Adipocyte (in vitro differentiated cells): ENCODE measurements around the gene SSB.
"Not testable (repeated sequence)": the region's sequence is repeated elsewhere in the genome, so short reads cannot be mapped to it uniquely, and the experiment has no call there.

Experiments used
- DNase-seq: peaks from one replicate; pipeline ENCODE4 v3.0.0-alpha.2; 2015; ENCODE audit warnings: low read depth
- H3K27me3 ChIP-seq: replicated peaks from 2 replicates; pipeline ENCODE4 v1.7.0; 2013; ENCODE audit warnings: mild to moderate bottlenecking, low read length, moderate library complexity; ENCODE audit not compliant: control insufficient read depth, insufficient read depth
- H3K36me3 ChIP-seq: 2 replicates; pipeline ENCODE4 v1.7.0; 2013; ENCODE audit warnings: low read length, mild to moderate bottlenecking, moderate library complexity; ENCODE audit not compliant: control insufficient read depth, insufficient read depth, severe bottlenecking
- H3K4me1 ChIP-seq: 2 replicates; pipeline ENCODE4 v1.7.0; 2013; ENCODE audit warnings: mild to moderate bottlenecking, low read length, moderate library complexity; ENCODE audit not compliant: control insufficient read depth, insufficient read depth
- H3K4me3 ChIP-seq: 2 replicates; pipeline ENCODE4 v1.7.0; 2013; ENCODE audit warnings: mild to moderate bottlenecking, low read length, moderate library complexity
- H3K9ac ChIP-seq: 2 replicates; pipeline ENCODE4 v1.7.0; 2013; ENCODE audit warnings: mild to moderate bottlenecking, low read length, moderate library complexity
- H3K9me3 ChIP-seq: 2 replicates; pipeline ENCODE4 v1.7.0; 2013; ENCODE audit warnings: mild to moderate bottlenecking, low read length, moderate library complexity; ENCODE audit not compliant: control insufficient read depth

SSB gene

GRCh38 chr2:169819106-169819505, 20.4 kb downstream of the SSB start:
- DNase-seq: peak; percentile 81
- Histone ChIP-seq H3K4me3 (no peak overlapping the region), H3K9me3 (no peaks in the 10 kb centered on the region), H3K9ac (peak overlapping the region; percentile 5), H3K4me1 (peaks cover 50% of the 10 kb centered on the region), H3K36me3 (peaks cover 30% of the 10 kb centered on the region), H3K27me3 (no peaks in the 10 kb centered on the region)

GRCh38 chr2:169820101-169820500, 21.4 kb downstream of the SSB start:
- Histone ChIP-seq H3K9ac (peak overlapping the region; percentile 29), H3K4me1 (peaks cover 51% of the 10 kb centered on the region), H3K36me3 (peaks cover 21% of the 10 kb centered on the region)
- H3K9me3 ChIP-seq, H3K27me3 ChIP-seq, H3K4me3 ChIP-seq: not testable (repeated sequence)
- peak; percentile 60 for DNase-seq

- no peak for DNase-seq
- Histone ChIP-seq H3K27me3 (no peaks in the 10 kb centered on the region), H3K4me3 (peak overlapping the region; percentile 91), H3K4me1 (peaks cover 48% of the 10 kb centered on the region), H3K36me3 (peaks cover 12% of the 10 kb centered on the region), H3K9me3 (no peaks in the 10 kb centered on the region), H3K9ac (peak overlapping the region; percentile 65)
Measured at GRCh38 chr2:169822036-169822435, 23.4 kb downstream of the SSB start.

- Histone ChIP-seq H3K4me3 (peak overlapping the region; percentile 91), H3K9me3 (no peaks in the 10 kb centered on the region), H3K4me1 (peaks cover 48% of the 10 kb centered on the region), H3K9ac (peak overlapping the region; percentile 91), H3K36me3 (peaks cover 10% of the 10 kb centered on the region), H3K27me3 (no peaks in the 10 kb centered on the region)
- no peak for DNase-seq
Measured at GRCh38 chr2:169822785-169823392, 24.2 kb downstream of the SSB start.

GRCh38 chr2:169823996-169824372, 25.3 kb downstream of the SSB start:
- Histone ChIP-seq H3K4me3 (peak overlapping the region; percentile 91), H3K4me1 (peaks cover 45% of the 10 kb centered on the region), H3K9me3 (no peaks in the 10 kb centered on the region), H3K27me3 (no peaks in the 10 kb centered on the region), H3K36me3 (peaks cover 3% of the 10 kb centered on the region), H3K9ac (peak overlapping the region; percentile 91)
- peak; percentile 40 for DNase-seq

- DNase-seq: peak; percentile 93
- Histone ChIP-seq H3K9ac (peak within 1 kb of the TSS; percentile 91), H3K27me3 (no peaks in the 10 kb centered on the region), H3K36me3 (peaks cover 3% of the 10 kb centered on the region), H3K4me1 (peaks cover 46% of the 10 kb centered on the region), H3K9me3 (no peaks in the 10 kb centered on the region), H3K4me3 (peak within 1 kb of the TSS; percentile 91)
Measured at GRCh38 chr2:169824373-169825333, 26.0 kb downstream of the SSB start, which contains the start of gene METTL5. METTL5 (minus strand) TSS chr2:169824905; CDS start chr2:169824597, 308 bp downstream.

- peaks cover 51% of the 10 kb centered on the region for H3K4me1 ChIP-seq
- no peaks in the 10 kb centered on the region for H3K9me3 ChIP-seq
- H3K4me3 ChIP-seq: peak within 1 kb of the TSS; percentile 98
- no peaks in the 10 kb centered on the region for H3K36me3 ChIP-seq
- DNase-seq: peak; percentile 98
- no peaks in the 10 kb centered on the region for H3K27me3 ChIP-seq
- H3K9ac ChIP-seq: peak within 1 kb of the TSS; percentile 97
Measured at GRCh38 chr2:169827272-169828140, 28.8 kb downstream of the SSB start, which contains the start of gene UBR3. UBR3 (plus strand) TSS chr2:169827454; CDS start chr2:169827508, 54 bp downstream.

GRCh38 chr2:169828141-169828811, 29.6 kb downstream of the SSB start:
- no peaks in the 10 kb centered on the region for H3K27me3 ChIP-seq
- peak overlapping the region; percentile 97 for H3K9ac ChIP-seq
- peak; percentile 73 for DNase-seq
- H3K36me3 ChIP-seq: no peaks in the 10 kb centered on the region
- H3K9me3 ChIP-seq: no peaks in the 10 kb centered on the region
- H3K4me3 ChIP-seq: peak overlapping the region; percentile 98
- peaks cover 48% of the 10 kb centered on the region for H3K4me1 ChIP-seq

GRCh38 chr2:169834401-169834800, 35.7 kb downstream of the SSB start:
- no peak overlapping the region for H3K9ac ChIP-seq
- DNase-seq: no peak
- H3K4me1 ChIP-seq: peaks cover 44% of the 10 kb centered on the region
- no peak overlapping the region for H3K4me3 ChIP-seq
- H3K36me3 ChIP-seq: no peaks in the 10 kb centered on the region
- no peaks in the 10 kb centered on the region for H3K27me3 ChIP-seq
- no peaks in the 10 kb centered on the region for H3K9me3 ChIP-seq

- H3K9ac ChIP-seq: no peak overlapping the region
- peaks cover 26% of the 10 kb centered on the region for H3K4me1 ChIP-seq
- H3K36me3 ChIP-seq: peaks cover 8% of the 10 kb centered on the region
- H3K9me3 ChIP-seq: no peaks in the 10 kb centered on the region
- no peaks in the 10 kb centered on the region for H3K27me3 ChIP-seq
- no peak for DNase-seq
- H3K4me3 ChIP-seq: no peak overlapping the region
Measured at GRCh38 chr2:169838743-169839489, 40.2 kb downstream of the SSB start.
